Urothelium cell line (cell line): ENCODE data around the gene BCAS3.

Experiments
- DNase-seq: peaks from one replicate; pipeline ENCODE4 v3.0.0; 2011; ENCODE audit warnings: low spot score, mixed read lengths
- FAIRE-seq: peaks from 2 replicates; lab custom pipeline; 2011; peaks lifted over from hg19 to GRCh38; lab: Jason Lieb, UNC

The BCAS3 gene

GRCh38 chr17:61409301-61410112 is 731.9 kb downstream of the BCAS3 start:
- DNase-seq (peak; percentile 95), FAIRE-seq (peak; percentile 97)

DNA sequence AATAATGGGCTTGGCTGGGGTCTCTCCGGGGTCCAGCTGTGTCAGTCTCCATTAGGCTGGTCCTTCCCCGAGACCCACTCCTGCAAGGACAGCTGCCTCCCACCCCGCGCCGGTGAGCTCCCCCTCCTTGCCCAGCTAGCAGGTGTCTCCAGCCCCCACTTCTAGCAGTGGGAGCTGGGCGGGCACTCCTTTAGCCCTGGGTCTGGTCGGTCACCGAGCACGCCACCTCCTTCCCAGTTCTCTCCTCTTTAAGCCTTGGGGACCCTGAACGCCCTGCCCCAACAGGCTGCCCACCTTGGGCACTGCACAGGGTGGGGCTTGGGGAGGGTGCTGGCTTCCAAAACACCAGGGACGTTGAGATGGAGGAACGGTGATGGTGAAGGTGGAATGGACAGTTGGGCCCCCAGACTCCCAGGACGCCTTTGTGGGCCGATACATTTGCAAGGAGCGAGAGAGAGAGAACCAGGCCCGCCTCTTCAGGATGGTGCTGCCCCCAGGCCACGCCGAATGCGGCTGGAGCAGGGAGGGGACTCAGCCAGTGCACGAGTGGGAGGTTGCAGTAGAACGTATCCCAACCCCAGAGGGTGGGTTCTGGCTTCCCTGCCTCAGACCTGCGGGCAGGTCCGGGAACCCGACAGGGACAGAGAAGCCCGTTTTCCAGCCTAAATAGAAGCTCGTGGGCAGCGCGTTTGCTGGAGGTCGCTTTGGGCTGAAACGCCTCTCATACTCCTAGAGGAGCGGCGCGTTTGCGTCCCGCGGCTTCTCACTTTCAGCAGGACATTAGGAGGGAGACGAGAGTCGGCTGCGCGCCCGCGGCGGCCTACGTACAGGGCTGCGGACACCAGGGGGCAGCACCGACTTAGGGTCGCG is 732.7 kb downstream of the BCAS3 start:
- FAIRE-seq (peak; percentile 95), DNase-seq (peak; percentile 85)

GRCh38 chr17:61411011-61411260 is 733.3 kb downstream of the BCAS3 start:
- no peak for DNase-seq
- no peak for FAIRE-seq

GRCh38 chr17:61411261-61412142 is 733.9 kb downstream of the BCAS3 start:
- FAIRE-seq (peak; percentile 97), DNase-seq (peak; percentile 79)

- DNase-seq (peak; percentile 99), FAIRE-seq (peak; percentile 92)
These were observed 734.6 kb downstream of the BCAS3 start for GRCh38 chr17:61412143-61412859.

DNA sequence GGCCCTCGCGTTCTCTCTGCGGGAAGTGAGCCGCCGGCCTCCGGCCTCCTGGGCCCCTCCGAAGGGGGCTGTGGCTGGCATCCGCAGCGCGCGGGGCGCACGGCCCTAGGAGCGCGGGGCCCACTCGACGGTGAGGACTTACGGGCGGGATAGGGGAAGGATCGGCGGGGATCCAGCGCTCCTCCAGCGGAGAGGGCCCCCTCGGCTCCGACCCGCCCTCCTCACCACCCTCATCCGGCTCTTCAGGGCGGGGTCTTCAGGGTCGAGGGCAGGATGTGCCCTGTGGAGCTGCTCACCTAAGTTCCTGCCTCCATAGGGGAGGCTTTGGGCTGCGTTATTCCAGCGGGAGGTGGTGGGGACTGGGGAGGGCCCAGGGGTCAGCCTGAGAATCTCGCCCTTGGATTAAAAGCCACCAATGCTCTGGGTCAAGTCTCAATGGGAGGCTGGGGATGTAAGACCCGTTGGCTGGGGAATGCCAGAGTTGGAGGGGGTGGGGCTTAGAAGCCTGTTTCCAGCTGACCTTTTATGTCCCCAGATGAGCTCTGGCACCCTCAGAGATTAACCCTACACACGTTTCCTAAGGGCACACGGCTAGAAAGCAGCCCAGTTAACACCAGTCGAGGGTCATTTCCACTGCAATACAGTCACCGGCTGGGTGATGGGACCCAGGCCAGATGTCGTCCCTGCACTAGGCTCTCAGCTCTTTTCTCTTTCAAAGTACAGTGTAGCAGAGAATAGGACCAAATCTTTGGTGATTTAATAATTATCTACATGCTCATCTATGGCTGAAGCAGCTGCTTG is 735.4 kb downstream of the BCAS3 start:
- no peak for FAIRE-seq

GRCh38 chr17:61413661-61414126 is 736.0 kb downstream of the BCAS3 start:
- DNase-seq (no peak), FAIRE-seq (no peak)

More for the DNA sequence above, 735.4 kb downstream of the BCAS3 start:
- DNase-seq: peak; percentile 76

- DNase-seq: peak; percentile 67
- FAIRE-seq: peak; percentile 92
These were observed 736.7 kb downstream of the BCAS3 start for GRCh38 chr17:61414141-61414935.

DNA sequence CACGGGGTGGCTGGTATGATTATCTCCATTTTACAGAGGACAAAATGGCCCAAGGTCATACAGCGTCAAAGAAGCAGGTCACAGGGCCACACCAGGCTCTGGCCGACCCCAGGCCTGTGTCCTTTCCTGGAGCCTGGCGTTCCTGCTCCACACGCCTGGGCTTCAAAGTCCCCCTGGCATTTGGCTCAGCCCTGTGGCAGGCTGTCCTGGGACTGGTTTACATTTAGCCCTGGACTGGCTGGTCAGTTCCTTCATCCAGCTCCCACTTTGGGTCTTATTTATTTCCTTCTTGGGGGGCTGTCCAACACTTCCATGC is 737.2 kb downstream of the BCAS3 start:
- no peak for DNase-seq
- FAIRE-seq: no peak

DNA sequence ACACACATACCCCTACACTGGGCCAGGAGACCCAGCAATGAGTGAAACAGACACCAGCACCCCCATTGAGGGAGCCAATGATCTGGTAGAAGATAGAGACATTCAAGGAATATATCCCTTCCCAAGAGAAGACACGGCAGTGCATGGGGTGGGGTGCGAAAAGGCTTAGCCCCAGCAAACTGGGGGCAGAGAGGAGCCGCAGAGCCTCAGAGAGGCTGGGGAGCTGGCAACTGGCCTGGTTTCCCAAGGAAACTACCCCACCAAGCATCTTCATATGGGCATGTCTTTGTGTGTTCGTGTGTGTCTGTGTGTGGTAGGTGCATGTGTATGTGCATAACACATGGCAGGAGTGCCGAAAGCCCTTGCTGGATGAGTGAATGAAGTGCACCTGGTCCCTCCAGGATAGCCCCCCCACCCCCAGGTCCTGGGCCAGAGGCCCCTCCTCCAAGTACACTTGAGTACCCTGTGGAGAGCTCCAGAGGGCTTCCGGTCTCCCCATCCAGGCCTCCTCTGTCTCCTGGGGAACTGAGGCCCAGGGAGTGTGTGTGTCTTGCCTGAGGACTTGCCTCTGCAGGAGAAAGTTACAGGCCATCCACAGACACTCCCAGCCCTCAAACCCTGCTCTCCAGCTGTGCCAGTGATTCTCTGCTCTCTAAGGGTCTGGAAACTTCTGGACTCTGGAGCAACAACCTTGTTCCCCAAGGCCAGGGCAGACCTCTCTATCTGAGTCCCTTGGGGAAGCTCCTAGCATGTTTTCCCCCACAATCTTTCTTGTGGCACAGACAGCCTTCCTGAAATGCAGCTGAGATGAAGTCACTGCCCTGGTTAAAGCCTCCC is 737.9 kb downstream of the BCAS3 start:
- DNase-seq: no peak
- FAIRE-seq: peak; percentile 78

- FAIRE-seq (peak; percentile 81), DNase-seq (no peak)
These were observed 738.5 kb downstream of the BCAS3 start for GRCh38 chr17:61416211-61416539.

DNA sequence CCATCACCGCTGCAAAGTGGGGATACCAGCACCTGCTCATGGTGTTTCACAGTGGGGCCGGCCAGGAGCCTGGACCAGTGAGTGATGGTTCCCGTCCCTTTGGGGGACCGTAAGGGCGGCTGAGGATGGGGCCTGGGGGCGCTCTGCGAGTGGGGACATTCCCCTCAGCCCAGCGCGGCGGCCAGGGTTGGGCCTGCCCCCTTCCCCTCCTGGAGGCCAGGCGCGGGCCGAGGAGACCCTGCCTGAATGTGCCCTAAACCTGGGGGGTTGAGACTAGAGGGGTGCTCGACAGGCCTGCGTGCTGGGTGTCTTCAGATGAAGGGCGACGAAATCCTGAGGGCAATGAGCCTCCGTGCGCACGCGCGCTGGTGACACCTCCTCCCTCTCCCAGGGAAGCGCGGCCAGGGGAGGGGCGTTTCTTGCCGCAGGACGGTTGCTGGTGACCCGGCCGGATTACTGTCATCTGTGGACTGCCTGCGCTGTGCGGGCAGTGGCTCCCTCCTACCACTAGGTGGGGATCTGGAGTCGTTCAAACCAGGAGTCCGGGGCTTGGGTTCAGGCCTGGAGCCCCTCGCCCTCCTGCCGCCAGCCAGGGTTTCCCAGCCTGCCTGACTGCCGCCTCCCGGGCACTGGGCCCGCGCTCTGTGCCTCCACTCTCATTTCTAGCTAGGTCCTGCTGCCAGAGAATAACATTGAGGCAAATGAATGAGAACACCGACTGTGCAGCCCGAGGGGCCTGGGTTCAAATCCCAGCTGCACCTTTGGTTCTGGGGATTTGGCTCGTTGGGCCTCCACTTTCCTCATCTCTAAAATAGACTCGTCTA is 739.1 kb downstream of the BCAS3 start:
- peak; percentile 99 for FAIRE-seq
- peak; percentile 97 for DNase-seq

- DNase-seq: no peak
- FAIRE-seq: no peak
These were observed 740.8 kb downstream of the BCAS3 start for GRCh38 chr17:61418449-61418848.

DNA sequence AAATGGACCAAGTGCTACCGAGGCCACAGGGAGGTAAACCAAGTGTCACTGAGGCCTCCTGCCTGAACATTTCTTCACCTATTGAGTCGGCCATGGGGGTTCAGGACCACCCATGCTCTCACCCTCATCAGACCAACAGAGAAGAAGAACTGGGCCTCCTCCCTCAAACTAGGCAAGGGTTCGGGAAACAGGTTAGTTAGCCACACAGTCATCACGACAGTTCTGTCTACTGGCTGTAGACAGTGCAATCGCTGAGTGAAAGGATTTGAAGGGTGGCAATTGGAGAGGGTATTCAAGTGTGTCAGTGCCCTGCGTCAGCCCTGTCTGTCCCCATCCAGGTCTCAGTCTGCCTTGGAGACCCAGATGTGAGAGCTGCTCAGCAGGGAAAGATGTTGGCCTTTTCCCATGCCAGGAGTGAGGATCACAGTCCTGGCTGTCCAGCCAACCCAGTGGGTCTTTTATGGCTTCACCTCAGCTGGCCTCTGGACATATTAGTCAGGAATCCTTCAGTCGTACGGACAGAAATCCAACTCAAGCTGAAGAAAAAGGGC is 741.9 kb downstream of the BCAS3 start:
- FAIRE-seq (peak; percentile 95), DNase-seq (no peak)

DNA sequence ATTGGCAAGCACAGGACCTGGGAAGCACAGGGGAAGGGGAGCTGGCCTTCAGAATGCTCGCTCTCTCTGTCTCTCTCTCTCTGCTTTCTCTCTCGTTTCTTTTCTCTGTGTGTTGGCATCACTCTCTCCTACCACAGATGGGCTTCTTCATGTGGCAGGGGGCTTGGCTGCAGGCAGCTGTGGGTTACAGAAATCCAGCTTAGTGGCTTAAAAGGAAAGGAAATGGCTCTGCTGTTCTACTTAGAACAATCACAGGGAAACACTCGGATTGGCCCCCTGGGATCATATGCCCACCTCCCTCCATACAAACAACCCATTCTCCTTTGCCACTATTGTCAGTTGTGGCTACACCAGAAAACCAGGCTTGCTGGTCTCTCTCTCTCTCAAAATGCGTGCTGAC is 742.4 kb downstream of the BCAS3 start:
- no peak for DNase-seq
- peak; percentile 84 for FAIRE-seq

DNA sequence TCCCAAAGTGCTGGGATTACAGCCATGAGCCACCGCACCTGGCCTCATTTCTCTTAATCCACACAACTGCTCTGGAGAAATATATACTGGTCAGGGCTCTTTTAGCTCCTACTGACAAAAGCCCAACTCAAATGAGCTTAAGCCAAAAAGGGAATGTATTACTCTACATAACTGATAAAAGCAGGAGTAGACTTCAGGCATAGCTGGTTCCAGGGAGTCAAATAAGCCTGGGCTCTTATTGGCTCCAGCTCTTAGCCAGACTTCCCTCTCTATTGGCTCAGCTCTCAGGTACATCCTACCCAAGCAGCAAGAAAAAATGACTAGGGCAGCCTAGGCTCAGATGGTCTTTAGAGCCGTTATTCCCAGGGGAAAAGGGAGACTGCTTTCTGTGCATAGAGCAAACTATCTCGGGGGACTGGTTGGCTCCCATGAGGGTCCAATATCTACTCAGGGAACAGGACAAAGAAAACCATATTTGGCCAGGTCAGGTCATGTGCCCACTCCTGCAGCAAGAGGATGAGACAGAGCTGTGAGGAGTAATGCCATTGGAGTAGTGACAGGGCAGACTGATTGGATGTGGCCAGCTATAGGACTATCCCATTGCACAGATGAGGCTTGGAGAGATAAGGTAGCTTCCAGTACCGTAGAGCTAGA is 743.2 kb downstream of the BCAS3 start:
- peak; percentile 83 for FAIRE-seq
- no peak for DNase-seq
